GM18505 (cell line): ENCODE data around the gene PALB2.
"Not testable (repeated sequence)": the region's sequence is repeated elsewhere in the genome, so short reads cannot be mapped to it uniquely, and the experiment has no call there.

ENCODE experiments used
- ATAC-seq: cut with Tn5 transposase; IDR thresholded peaks from one replicate; pipeline ENCODE4 v1.9.1; 2021; ENCODE audit not compliant: unreplicated experiment
- POLR2A ChIP-seq: IDR thresholded peaks from 4 replicates; pipeline ENCODE4 v1.6.1; 2011; ENCODE audit warnings: borderline replicate concordance; ENCODE audit not compliant: insufficient read depth, insufficient read length; ENCODE audit errors: extremely low read depth

The PALB2 gene

DNA sequence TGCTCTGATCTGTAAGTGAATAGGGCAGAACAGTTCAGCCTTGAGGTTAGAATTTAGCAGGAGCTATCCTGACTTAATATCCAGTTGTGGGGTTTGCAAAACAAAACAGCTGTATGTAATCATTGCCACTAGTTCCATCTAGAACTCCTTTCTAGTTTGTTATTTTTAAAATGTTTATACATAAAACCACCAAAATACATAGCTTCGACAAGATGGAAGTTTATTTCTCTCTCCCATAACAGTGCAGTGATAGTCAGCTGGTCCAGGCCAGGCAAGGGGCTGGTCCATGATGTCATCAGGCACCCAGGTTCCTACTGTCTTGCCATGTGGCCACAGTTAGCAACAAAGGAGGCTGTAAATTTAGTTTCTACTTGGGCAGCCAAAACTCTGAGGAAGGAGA, 27.1 kb upstream of the PALB2 start:
- ATAC-seq, result no peak
- TF ChIP-seq POLR2A, result no peak

GRCh38 chr16:23667355-23667659, 26.2 kb upstream of the PALB2 start:
- TF ChIP-seq POLR2A, result no peak
- ATAC-seq, result no peak

- ATAC-seq, result no peak
- no peak for TF ChIP-seq POLR2A
These were observed 25.7 kb upstream of the PALB2 start for GRCh38 chr16:23666571-23667354.

DNA sequence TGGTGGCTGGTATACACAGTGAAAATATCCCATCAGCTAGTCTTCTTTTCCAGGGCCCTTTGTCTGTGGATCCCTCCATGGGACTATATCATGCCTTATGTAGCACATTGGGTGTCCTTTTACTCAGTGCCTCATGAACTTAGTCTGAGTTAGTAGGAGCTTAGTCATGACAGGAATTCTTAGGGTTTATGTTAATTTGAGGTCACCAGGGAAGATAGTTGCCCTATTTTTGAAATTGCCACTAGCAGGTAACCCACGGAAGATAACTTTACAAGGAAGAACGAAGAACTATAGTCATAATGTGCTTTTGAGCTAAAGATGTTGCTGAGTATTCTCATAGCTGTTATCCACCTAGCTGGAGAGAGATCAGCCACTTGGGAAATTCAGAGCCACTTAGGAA, 22.8 kb upstream of the PALB2 start:
- no peak for TF ChIP-seq POLR2A
- ATAC-seq, result no peak

DNA sequence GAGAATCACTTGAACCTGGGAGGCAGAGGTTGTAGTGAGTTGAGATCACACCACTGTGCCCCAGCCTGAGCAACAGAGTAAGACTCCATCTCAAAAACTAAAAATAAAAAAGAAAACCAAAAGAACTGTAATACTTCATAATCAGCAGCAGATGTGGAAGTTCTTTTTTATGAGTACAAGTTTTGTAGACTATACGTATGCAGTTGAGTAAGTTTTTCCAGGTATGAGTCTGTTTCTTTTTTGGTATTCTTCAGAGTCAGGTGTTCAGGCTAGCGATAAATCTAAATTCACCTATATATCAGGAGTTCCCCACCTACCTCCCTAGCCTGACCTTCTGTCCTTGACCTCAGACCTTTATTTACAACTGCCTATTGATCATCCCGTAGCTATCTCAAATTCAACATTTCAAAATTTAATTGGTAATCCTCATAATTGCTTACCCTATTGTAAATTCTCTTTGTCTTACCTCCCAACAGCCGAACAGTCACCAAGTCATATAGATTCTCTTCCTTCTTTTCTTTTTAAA, 10.9 kb upstream of the PALB2 start:
- ATAC-seq, result no peak
- TF ChIP-seq POLR2A, result no peak

DNA sequence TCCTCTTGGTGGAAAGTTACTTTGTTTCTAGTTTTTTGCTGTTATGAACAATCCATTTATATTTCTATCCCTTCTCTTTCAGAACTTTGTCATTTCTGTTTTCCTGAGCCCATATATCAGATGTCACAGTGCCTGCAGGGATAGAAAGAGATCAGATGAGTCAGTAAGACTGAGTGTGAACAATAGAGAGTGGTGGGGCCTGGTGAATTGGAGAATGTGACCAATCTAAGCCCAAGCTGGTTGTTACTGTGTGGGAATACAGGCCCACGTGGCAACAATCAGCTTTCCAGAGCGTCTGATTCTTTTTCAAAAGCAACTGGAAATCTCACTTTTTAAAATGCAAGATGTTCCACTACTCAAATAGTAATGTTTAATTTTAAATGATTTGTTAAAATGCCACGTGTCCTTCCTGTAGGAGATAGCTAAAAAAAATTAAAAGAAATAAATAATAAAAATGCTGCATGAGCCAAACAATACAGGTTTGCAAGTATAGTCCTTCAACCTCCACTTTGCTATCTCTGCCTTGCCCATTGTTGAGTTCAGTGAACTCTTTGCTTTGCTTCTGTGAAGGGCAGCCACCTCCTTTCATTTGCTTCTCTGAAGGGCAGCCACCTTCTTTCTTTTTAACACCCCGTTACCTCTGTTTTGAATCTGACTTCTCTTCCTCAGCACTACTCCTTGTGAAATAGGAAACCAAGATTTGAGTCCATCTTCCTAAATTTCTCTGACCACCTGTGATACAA, 9.7 kb upstream of the PALB2 start:
- ATAC-seq, result no peak
- no peak for TF ChIP-seq POLR2A

GRCh38 chr16:23642246-23642774, 1.2 kb upstream of the PALB2 start:
- no peak for TF ChIP-seq POLR2A
- ATAC-seq, result no peak

- ATAC-seq, result peak; percentile 5
- no peak for TF ChIP-seq POLR2A
These were observed 537 bp downstream of the PALB2 start for GRCh38 chr16:23640615-23640930.

- no peak for TF ChIP-seq POLR2A
- ATAC-seq, result no peak
These were observed 5.2 kb downstream of the PALB2 start for GRCh38 chr16:23635958-23636357.

DNA sequence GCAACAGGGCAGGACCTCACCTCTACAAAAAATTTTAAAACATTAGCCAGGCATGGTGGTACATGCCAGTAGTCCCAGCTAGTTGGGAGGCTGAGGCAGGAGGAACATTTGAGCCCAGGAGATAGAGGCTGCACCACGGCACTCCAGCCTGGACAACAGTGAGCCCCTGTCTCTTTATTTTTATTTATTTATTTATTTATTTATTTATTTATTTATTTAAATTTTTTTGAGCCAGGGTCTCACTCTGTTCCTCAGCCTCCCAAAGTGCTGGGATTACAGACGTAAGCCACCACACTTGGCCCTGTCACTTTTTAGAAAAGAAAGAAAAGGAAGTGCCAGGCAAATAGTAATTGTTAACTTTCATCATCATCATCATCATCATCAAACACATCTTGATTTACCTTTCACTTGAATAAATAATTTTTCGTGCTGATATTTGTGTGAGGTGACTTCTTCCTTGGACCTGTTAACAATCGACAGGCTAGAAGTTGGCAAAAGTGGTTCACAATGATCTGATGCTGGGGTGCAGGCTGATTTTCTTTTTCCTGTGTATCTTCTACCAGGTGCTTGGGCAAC, 6.6 kb downstream of the PALB2 start:
- ATAC-seq, result no peak

GRCh38 chr16:23631874-23632273, 9.2 kb downstream of the PALB2 start:
- ATAC-seq, result not testable (repeated sequence)

More for the DNA sequence above, 6.6 kb downstream of the PALB2 start:
- no peak for TF ChIP-seq POLR2A

DNA sequence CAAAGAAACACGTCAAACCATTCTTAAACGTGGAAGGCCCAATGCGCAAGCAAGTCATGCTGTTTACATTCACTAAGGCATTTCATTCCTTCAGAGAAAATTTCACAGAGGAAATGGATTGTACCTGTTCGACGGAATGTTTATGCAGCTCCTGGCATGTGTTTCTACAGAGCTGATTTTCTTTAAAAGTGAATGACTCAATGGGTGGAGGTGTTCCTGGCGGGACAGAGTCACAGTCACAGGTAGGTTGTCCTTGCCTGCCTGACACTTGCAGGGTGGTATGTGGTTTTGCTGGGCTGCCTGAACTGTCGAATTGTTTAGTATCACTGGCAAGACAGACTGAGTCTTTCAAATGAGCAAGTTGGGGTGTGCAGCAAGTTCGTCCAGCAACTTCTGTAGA, 11.6 kb downstream of the PALB2 start:
- ATAC-seq, result no peak
- TF ChIP-seq POLR2A, result no peak

DNA sequence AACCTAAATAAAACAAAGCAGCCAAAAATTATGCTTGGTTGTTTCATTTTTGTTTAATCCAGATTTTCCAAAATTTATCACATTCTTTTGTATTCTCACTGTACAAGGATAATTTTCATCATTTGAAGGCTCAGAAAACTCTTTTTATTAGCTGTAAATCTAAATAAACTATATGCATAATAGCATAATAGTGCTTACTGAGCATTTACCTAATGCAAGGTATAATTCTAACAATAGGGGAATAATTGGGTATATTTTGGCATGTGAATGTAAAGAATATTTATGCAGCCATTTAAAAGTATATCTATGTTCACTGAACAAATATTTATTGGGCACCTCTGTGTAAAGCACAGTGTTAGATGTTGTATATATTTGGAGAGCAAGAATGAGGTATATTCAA, 17.0 kb downstream of the PALB2 start:
- TF ChIP-seq POLR2A, result no peak
- ATAC-seq, result no peak

GRCh38 chr16:23615805-23616204, 25.3 kb downstream of the PALB2 start:
- ATAC-seq, result no peak
- no peak for TF ChIP-seq POLR2A
